Pancreas (tissue), 10 donors: ENCODE results near the gene OR4F15. TPM values are rescaled to one million over a fixed set of nuclear protein-coding genes. Genes with fewer than 3 reads are reported as not detected.
"Not testable (repeated sequence)": the region's sequence is repeated elsewhere in the genome, so short reads cannot be mapped to it uniquely, and the experiment has no call there.

Experiments
- ATAC-seq, 4 donors: fragments of 200-7000 bp; cut with Tn5 transposase; one replicate each; pipeline versions ENCODE4 v1.8.0 to v1.9.1; 2020; ENCODE audit warnings: mild to moderate bottlenecking in 4 of 4, moderate library complexity in 4 of 4
- DNase-seq, 6 donors: peaks; one replicate each; pipeline ENCODE4 v3.0.0-alpha.2; 2020
- FAIRE-seq: peaks from 2 replicates; lab custom pipeline; 2012; peaks lifted over from hg19 to GRCh38; lab: Jason Lieb, UNC
- H3K27ac ChIP-seq, 4 donors: fragments of 200-600 bp; sonication (generic); 1 replicate in 3 of 4; 2 replicates in 1 of 4; pipeline versions ENCODE4 v1.5.0 to v1.8.0; 2020
- H3K27me3 ChIP-seq, 4 donors: fragments of 200-600 bp; one replicate each; pipeline ENCODE4 v1.8.0; 2021
- H3K36me3 ChIP-seq, 3 donors: fragments of 200-600 bp; sonication (generic) in 1 of 3; one replicate each; pipeline versions ENCODE4 v1.5.0 to v1.8.0; 2020 to 2021
- H3K4me1 ChIP-seq, 3 donors: fragments of 200-600 bp; one replicate each; pipeline ENCODE4 v1.8.0; 2021
- H3K4me3 ChIP-seq, 4 donors: fragments of 200-600 bp; sonication (generic) in 2 of 4; one replicate each; pipeline versions ENCODE4 v1.5.0 to v1.8.0; 2020 to 2021
- H3K9me3 ChIP-seq, 4 donors: fragments of 200-600 bp; one replicate each; pipeline ENCODE4 v1.8.0; 2021
- WGBS, 2 donors: extraction: QIAGEN DNeasy Blood & Tissue Kit; methylation state at CpG; one replicate each; pipeline ENCODE4 v1.1.7; 2013; 5-methylcytosine and 5-hydroxymethylcytosine counted together
- intact Hi-C, 3 donors: fragments of 100-400 bp; cut with DNase I; formaldehyde crosslinking; loops; one replicate each; pipeline versions ENCODE4 v1.11.1 to v1.14.2; 2022
- polyA plus RNA-seq, 2 donors: library from polyadenylated mRNA; stranded (reverse); fragments of 200-250 nt; gene quantifications; one replicate each; pipeline ENCODE4 v1.2.3, GENCODE V29; 2013
- total RNA-seq, 6 donors: library from RNA; stranded (reverse); fragmentation: NEBNext Ultra II Directional in 4 of 6; extraction: Animal tissue kit (Norgen Biotek cat#: 25700) in 4 of 6; gene quantifications; one replicate each; pipeline versions ENCODE4 v1.2.1 to v1.2.4, GENCODE V29; 2021 to 2023
- TF ChIP-seq, protein P1 (sequence below), 4 donors: fragments of 200-600 bp; sonication (generic) in 3 of 4; IDR thresholded peaks; one replicate each; pipeline versions ENCODE4 v1.5.0 to v1.8.0; 2021; ENCODE audit warnings: antibody characterized with exemption in 4 of 4
- donor health status: healthy with polysubstance abuse.
- donor health status: DM: no; HTN: no; CAD: no; lungs with moderate emphysema.
- donor health status: DM: no; HTN: no; CAD: no.
- donor health status: control.
- donor health status: control.
- donor health status: Bipolar disorder and iron deficiency.
- donor health status: DM: yes; HTN: yes; CAD: no.
- donor health status: DM: no; HTN: no; CAD: no.
- donor health status: DM: no; HTN: no; CAD: no.
- donor health status: DM: yes; HTN: yes; CAD: no.

The OR4F15 gene
- total and polyA plus RNA-seq, 8 donors = not detected

DNA sequence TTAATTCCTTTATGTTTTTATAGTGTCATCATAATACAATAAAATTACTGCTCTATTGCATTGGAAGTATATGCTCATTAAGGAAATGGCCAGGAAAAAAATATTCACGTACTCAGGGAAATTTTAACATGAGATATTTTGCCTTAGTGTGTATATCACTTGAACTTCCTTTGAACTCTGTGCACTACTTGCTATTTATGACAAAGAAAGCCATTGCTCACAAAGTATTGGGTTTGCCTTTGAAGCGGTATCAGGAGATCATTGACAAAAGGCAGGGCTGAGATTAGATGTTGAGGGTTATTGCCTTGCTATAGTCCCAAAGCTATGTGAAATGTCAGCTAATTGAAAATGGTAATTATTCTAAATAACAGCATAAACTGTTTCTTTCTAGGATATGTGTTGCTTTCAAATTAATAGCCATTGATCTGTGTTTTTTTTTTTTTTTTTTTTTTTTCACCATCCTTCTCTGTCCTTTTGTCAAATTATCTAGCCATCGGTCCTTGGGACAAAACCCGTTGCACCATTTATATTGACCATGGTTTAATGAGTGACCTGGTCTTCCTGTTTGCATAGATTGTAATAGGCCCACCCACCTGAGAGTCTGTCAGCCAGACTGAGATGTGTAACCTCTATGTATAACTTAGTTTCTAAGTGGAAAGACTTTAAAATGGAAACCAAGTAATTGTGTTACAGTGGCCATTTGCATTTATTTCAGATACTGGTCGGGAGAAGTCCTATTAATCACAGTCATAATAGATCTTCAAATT lies 23.3 kb upstream of the OR4F15 start:
- WGBS, 2 donors = 31 to 38% methylated on average over 5 of the region's 5 CpGs

DNA sequence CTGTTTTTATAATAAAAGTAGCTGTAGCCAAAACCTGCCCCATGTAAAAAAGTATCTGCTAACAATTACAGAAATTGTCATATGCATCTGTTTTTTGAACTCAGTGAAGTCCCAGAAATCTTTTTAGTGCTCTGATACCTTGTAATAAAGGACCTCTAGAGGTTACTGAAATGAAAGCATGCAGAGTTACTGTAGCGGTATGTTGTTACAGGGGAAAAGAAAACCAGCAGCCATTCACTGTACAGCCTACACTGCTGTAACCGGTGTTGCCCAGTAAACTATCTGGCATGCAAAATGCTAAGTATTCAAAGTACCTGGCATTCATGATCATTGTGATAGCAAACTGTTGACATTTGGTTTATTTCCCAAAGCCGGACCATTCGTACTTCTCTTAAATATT lies 21.3 kb upstream of the OR4F15 start:
- H3K4me3 ChIP-seq, DNase-seq, FAIRE-seq, H3K36me3 ChIP-seq, H3K9me3 ChIP-seq, H3K27ac ChIP-seq, ATAC-seq, H3K4me1 ChIP-seq, intact Hi-C loops, H3K27me3 ChIP-seq: not testable (repeated sequence)
- 18 to 50% methylated on average over 1 of the region's 4 CpGs for WGBS, 2 donors

More for the DNA sequence above, 23.3 kb upstream of the OR4F15 start:
- H3K4me1 ChIP-seq, H3K4me3 ChIP-seq, ATAC-seq, H3K36me3 ChIP-seq, intact Hi-C loops, H3K9me3 ChIP-seq, H3K27ac ChIP-seq, DNase-seq, H3K27me3 ChIP-seq: not testable (repeated sequence)
- FAIRE-seq = peak; percentile 87

DNA sequence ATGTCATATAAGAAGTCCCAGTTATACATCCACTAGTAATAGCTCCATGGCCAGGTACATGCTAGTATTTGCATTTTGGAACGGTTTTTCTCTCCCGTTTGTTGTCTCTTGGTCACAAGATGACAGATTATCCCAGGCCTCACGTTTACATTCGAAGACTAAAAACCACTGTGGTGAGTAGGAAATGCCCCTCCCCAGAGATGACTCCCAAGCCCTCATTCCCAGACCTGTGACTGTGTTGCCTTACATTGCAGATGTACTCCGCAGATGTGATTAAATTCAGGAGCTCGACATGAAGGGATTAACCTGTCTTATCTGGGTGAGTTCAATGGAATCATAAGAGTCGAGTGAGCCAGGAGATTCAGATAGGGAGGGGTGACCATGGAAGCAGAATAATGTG lies 18.0 kb upstream of the OR4F15 start:
- DNase-seq, H3K27ac ChIP-seq, FAIRE-seq, H3K4me1 ChIP-seq, ATAC-seq, H3K9me3 ChIP-seq, H3K4me3 ChIP-seq, H3K36me3 ChIP-seq, intact Hi-C loops, H3K27me3 ChIP-seq: not testable (repeated sequence)
- 40 to 48% methylated on average over 7 of the region's 7 CpGs for WGBS, 2 donors

DNA sequence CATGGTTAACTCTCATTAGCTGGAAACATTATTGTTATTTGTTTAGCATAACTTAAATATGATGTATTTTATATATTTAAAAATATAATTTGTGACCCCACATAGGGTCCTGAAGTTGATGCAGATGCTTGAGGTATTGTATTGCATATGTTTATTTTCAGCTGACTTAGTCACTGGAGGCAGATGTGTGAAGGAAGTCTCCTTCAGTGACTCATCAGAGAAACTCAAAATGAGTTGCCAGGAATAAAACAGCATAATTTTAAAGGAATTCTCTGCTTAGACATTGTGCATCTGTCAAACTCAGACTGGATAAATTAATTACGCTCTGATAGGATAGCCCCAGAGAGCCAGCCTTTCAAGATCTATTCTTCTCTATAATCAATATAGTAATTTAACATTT lies 16.5 kb upstream of the OR4F15 start:
- H3K4me3 ChIP-seq = no peak overlapping the region
- no peak for DNase-seq
- TF ChIP-seq, protein P1, sequence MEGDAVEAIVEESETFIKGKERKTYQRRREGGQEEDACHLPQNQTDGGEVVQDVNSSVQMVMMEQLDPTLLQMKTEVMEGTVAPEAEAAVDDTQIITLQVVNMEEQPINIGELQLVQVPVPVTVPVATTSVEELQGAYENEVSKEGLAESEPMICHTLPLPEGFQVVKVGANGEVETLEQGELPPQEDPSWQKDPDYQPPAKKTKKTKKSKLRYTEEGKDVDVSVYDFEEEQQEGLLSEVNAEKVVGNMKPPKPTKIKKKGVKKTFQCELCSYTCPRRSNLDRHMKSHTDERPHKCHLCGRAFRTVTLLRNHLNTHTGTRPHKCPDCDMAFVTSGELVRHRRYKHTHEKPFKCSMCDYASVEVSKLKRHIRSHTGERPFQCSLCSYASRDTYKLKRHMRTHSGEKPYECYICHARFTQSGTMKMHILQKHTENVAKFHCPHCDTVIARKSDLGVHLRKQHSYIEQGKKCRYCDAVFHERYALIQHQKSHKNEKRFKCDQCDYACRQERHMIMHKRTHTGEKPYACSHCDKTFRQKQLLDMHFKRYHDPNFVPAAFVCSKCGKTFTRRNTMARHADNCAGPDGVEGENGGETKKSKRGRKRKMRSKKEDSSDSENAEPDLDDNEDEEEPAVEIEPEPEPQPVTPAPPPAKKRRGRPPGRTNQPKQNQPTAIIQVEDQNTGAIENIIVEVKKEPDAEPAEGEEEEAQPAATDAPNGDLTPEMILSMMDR (IDR thresholded peaks at IDR 0.05) = no peak
- peaks cover 0 to 3% (median 0%) of the 10 kb centered on the region in 4 donors for H3K27me3 ChIP-seq
- FAIRE-seq = no peak
- no peak for ATAC-seq
- H3K4me1 ChIP-seq = no peaks in the 10 kb centered on the region
- 55 to 79% methylated on average over 1 of the region's 1 CpG for WGBS, 2 donors
- no peaks in the 10 kb centered on the region for H3K36me3 ChIP-seq
- intact Hi-C loops = no loop called here
- no peaks in the 10 kb centered on the region for H3K9me3 ChIP-seq
- H3K27ac ChIP-seq = no peak overlapping the region

DNA sequence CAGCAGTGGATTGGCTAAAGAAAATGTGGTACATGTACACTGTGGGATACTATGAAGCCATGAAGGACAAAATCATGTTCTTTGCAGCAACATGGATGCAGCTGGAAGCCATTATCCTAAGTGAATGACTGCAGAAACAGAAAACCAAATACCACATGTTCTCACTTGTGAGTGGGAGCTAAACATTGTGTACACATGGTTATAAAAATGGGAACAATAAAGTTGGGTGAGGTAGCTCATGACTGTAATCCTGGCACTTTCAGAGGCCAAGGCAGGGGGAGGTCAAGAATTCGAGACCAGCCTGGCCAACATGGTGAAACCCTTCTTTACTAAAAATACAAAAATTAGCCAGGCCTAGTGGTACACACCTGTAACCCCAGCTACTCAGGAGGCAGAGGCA lies 12.3 kb upstream of the OR4F15 start:
- Histone ChIP-seq H3K9me3 (no peaks in the 10 kb centered on the region), H3K4me1 (no peaks in the 10 kb centered on the region), H3K27ac (no peak overlapping the region), H3K27me3 (peaks cover 0 to 5% (median 0%) of the 10 kb centered on the region in 4 donors), H3K4me3 (no peak overlapping the region), H3K36me3 (no peaks in the 10 kb centered on the region)
- ATAC-seq = no peak
- TF ChIP-seq, protein P1 (IDR thresholded peaks at IDR 0.05) = no peak
- no peak for DNase-seq
- WGBS, 2 donors = 42 to 46% methylated on average over 1 of the region's 1 CpG
- intact Hi-C loops = no loop called here
- FAIRE-seq = no peak

DNA sequence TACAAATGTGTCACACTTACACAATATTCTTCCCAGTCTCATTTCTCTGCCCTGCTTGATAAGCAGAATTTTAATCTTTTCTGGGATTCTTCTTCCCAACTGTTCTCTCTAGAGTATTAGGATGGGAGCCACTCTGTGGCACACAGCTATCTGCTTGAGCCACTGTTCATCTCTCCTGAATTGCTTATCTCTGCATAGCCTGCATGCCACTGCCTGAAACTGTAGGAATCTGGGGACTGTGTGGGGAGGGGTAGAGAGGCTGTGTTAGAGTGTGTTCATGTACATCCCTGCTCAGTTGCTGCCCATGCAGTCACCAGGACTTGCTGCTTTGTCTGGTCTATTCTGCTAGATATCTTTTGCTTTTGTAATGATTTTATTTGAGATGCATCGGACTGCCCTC lies 11.0 kb upstream of the OR4F15 start:
- Histone ChIP-seq H3K4me3 (no peak overlapping the region), H3K27me3 (peaks cover 0 to 5% (median 0%) of the 10 kb centered on the region in 4 donors), H3K27ac (no peak overlapping the region), H3K9me3 (no peaks in the 10 kb centered on the region), H3K36me3 (no peaks in the 10 kb centered on the region), H3K4me1 (no peaks in the 10 kb centered on the region)
- 78 to 80% methylated on average over 1 of the region's 1 CpG for WGBS, 2 donors
- DNase-seq (no peak), ATAC-seq (no peak), FAIRE-seq (no peak)
- TF ChIP-seq, protein P1 (IDR thresholded peaks at IDR 0.05) = no peak
- intact Hi-C loops = no loop called here
